ENCODE measurements around the gene TMEM185A.
"Not testable (repeated sequence)": the region's sequence is repeated elsewhere in the genome, so short reads cannot be mapped to it uniquely, and the experiment has no call there.

The TMEM185A gene

DNA sequence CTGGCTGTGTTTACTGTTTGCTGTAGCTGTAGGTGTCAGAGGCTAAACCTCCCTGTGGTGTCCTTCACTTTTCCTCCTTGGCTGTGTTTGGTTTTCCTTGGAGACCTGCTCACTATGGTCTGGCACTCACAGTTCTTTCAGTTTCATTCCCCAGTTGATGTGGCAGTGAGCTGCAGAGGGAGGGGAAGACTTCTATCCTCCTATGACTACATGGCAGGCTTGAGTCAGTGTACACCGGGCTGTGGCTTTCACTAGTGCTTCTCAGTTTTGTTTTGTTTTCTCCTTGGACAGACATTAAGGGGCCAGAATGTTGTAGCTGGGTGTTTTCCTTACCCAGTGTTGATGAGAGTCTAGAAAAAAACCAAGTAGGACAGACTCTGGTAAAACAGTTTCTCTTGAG is 58.1 kb downstream of the TMEM185A start:
- not testable (repeated sequence) for H3K27ac ChIP-seq, H3K36me3 ChIP-seq, H3K27me3 ChIP-seq, H3K9ac ChIP-seq, H3K4me3 ChIP-seq, H3K9me3 ChIP-seq, H4K20me1 ChIP-seq, H3K4me2 ChIP-seq, H3K4me1 ChIP-seq

DNA sequence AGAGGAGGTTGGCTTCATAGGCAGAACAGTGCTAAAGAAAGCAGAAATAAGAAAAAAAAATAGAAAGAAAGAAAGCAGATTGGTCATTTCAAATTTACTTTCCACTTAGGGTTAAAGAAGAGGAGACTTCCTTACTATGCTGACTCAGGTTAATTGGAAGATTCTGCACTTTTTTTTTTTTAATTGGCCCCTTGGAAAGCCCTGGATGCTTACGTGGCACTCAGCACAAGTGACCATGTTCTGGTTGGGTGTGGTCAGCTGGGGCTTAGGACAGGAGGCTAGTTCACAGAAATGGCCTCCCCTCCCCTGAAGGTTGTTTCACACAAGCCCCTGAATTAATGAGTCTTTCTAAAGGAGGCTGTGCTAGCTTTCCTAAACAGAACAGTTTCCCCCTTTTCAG is 58.8 kb downstream of the TMEM185A start:
- H3K4me3 ChIP-seq = no peak overlapping the region
- no peaks in the 10 kb centered on the region for H4K20me1 ChIP-seq
- no peaks in the 10 kb centered on the region for H3K4me1 ChIP-seq
- H3K4me2 ChIP-seq = no peak overlapping the region
- H3K9ac ChIP-seq = no peak overlapping the region
- no peak for TF ChIP-seq Cebpa-rat (IDR thresholded peaks at IDR 0.05)
- H3K36me3 ChIP-seq = no peaks in the 10 kb centered on the region
- no peaks in the 10 kb centered on the region for H3K9me3 ChIP-seq
- H3K27ac ChIP-seq = no peak overlapping the region
- no peaks in the 10 kb centered on the region for H3K27me3 ChIP-seq

DNA sequence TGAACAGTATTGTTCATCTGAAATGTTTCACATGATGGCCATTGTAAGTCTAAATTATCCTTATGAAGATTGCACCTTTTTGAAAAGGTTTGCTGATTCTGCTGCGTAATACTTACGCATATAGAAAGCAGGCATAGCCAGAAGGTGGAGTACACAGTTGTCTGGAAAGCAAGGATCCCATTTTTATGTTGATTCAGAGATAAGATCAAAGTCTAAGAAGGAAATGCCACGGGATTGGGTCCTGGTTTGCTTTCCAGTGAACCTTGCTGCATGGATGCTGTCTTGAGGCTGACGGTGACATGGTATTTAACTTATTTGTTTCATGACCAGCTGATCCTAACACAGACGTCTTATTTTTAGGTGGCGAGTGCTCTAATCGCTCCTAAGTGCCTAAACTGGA is 59.8 kb downstream of the TMEM185A start:
- Histone ChIP-seq H3K9me3 (no peaks in the 10 kb centered on the region), H3K27ac (no peak overlapping the region), H3K4me1 (0 out of 2 replicates have a peak, but pooled peaks cover 4% of the 10 kb centered on the region), H3K9ac (no peak overlapping the region), H3K36me3 (no peaks in the 10 kb centered on the region), H3K27me3 (no peaks in the 10 kb centered on the region), H4K20me1 (no peaks in the 10 kb centered on the region), H3K4me2 (no peak overlapping the region), H3K4me3 (no peak overlapping the region)
- no peak for TF ChIP-seq Cebpa-rat (IDR thresholded peaks at IDR 0.05)

DNA sequence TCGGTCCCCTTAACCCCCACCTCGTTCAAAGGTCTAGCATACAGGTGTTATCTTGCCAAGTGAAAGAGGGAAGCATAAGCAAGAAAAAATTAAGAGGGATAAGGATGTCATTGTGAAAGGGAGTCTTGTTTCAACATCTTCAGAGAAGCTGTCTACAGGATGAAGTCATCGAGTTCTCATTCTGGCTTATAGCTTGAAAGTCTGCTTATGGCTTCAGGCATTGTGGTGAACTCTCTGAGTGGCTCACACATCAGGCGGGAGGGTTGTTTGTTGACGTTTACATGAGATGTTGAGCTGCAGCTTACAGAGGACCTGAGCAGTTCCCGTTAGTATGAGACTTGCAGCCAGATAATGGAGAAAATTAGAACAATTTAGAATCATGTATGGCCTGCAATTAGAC is 60.9 kb downstream of the TMEM185A start:
- H3K4me2 ChIP-seq = no peak overlapping the region
- H3K27me3 ChIP-seq = no peaks in the 10 kb centered on the region
- H3K9me3 ChIP-seq = no peaks in the 10 kb centered on the region
- H3K27ac ChIP-seq = no peak overlapping the region
- TF ChIP-seq Cebpa-rat (IDR thresholded peaks at IDR 0.05) = no peak
- H3K4me3 ChIP-seq = no peak overlapping the region
- H3K9ac ChIP-seq = no peak overlapping the region
- no peaks in the 10 kb centered on the region for H4K20me1 ChIP-seq
- H3K4me1 ChIP-seq = 0 out of 2 replicates have a peak, but pooled peaks cover 4% of the 10 kb centered on the region
- H3K36me3 ChIP-seq = no peaks in the 10 kb centered on the region

DNA sequence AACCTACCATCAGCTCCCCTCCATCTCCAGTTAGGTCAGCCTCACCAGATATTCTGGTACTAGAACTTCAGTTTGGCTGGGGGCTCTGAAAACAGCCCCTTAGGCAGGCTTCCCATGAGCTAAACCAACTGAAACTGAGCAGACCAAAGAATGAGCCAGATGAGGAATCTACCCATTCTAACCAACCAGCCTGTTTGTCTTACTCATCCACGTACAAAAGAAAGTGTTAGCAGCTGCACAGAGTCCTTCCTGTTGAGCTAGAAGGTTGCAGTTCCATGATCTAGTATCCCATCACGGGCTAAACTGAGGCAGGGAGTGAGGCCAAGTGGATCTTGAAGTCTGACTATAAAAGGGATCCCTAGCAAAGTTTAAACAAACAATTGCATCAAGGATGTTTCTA is 61.8 kb downstream of the TMEM185A start:
- Histone ChIP-seq H3K9me3 (no peaks in the 10 kb centered on the region), H4K20me1 (no peaks in the 10 kb centered on the region), H3K4me2 (no peak overlapping the region), H3K27ac (no peak overlapping the region), H3K4me3 (no peak overlapping the region), H3K4me1 (0 out of 2 replicates have a peak, but pooled peaks cover 4% of the 10 kb centered on the region), H3K9ac (no peak overlapping the region), H3K27me3 (no peaks in the 10 kb centered on the region), H3K36me3 (no peaks in the 10 kb centered on the region)
- no peak for TF ChIP-seq Cebpa-rat (IDR thresholded peaks at IDR 0.05)

DNA sequence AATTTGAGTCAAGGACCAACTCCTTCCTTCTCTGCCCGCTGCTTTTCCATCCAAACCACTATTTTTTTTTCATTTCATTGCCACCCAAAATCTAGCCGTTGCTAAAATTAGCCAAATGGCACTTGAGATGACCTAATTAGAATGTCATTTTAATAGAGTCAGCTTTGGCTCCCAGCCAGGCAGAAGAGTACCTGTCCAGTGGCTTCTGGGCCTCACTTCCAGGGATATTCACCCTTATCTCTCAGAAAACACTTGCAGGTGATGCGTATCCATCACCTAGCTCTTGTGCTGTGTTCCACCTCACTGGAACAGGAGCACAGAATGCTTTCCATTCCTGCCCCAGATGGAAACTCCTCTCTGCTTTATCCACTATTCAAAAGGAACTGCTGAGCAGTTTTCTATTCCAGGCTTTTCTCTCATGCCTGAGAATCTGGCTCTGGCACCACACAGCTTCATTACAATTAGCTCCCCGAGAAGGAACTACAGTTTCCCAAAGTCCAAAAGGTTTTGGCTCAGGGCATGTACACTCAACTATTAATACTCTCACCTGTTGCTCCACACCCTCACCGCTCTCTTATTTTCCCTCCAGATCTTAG is 62.8 kb downstream of the TMEM185A start:
- H3K27me3 ChIP-seq = no peaks in the 10 kb centered on the region
- H3K4me3 ChIP-seq = no peak overlapping the region
- 0 out of 2 replicates have a peak, but pooled peaks cover 4% of the 10 kb centered on the region for H3K4me1 ChIP-seq
- no peak overlapping the region for H3K4me2 ChIP-seq
- H3K36me3 ChIP-seq = no peaks in the 10 kb centered on the region
- H3K27ac ChIP-seq = no peak overlapping the region
- H3K9me3 ChIP-seq = no peaks in the 10 kb centered on the region
- H4K20me1 ChIP-seq = no peaks in the 10 kb centered on the region
- no peak for TF ChIP-seq Cebpa-rat (IDR thresholded peaks at IDR 0.05)
- no peak overlapping the region for H3K9ac ChIP-seq

DNA sequence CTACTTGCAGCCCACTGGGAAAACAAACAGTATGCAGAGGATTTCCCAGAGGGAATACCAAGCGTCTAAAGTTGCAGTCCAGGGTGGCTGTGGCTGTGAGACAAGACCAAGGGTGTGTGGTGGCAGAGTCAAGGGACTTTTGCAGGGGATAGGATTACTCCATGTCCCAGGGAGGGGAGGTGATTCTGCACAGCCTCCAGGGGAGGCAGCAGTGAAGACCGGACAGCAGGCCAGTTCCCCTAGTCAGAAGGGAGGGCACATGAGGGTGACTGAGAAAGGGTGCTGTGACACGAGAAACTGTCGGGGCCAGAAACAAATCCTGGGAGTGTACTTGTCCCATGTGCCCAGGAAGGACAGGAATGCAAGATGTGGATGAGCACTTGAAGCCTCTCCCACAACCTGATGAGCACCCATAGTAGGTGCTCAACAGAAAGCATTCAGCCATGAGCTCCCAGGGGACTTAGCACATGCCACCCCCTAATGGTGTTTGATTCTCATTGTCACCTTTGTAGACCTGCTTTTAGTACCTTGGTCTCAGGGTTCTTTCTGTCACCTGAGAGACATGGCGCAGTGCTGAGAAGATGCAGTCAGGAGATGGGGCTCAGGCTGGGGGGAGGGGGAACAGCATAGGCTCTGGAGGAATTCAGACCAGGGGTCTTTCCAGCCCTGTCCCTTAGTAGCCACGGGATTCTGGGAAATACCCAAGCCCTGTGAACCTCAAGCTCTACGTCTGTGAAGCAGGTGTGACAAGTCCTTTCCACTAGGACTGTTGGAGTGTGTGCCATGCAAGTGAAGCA is 63.8 kb downstream of the TMEM185A start:
- no peaks in the 10 kb centered on the region for H3K36me3 ChIP-seq
- no peaks in the 10 kb centered on the region for H3K27me3 ChIP-seq
- no peak overlapping the region for H3K27ac ChIP-seq
- no peaks in the 10 kb centered on the region for H3K9me3 ChIP-seq
- no peak overlapping the region for H3K9ac ChIP-seq
- no peaks in the 10 kb centered on the region for H4K20me1 ChIP-seq
- TF ChIP-seq Cebpa-rat (IDR thresholded peaks at IDR 0.05) = no peak
- no peak overlapping the region for H3K4me2 ChIP-seq
- no peak overlapping the region for H3K4me3 ChIP-seq
- H3K4me1 ChIP-seq = 0 out of 2 replicates have a peak, but pooled peaks cover 4% of the 10 kb centered on the region

DNA sequence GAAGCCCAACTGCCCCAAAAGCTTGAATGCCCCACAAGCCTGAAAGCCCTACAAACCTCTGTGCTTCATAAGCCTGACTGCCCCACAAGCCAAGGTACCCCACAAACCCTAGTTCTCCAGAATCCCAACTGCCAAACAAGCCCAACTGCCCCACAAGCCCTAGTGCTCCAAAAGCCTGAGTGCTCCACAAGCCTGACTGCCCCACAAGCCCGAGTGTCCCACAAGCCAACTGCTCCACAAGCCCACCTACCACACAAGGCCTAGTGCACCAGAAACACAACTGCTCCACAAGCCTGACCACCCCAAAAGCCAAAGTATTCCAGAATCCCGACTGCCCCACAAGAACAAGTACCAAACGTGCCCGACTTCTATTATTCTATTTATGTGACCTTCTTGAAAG is 68.2 kb downstream of the TMEM185A start:
- Histone ChIP-seq H3K4me1 (0 out of 2 replicates have a peak, but pooled peaks cover 4% of the 10 kb centered on the region), H3K4me2 (no peak overlapping the region), H3K9me3 (no peaks in the 10 kb centered on the region), H3K27me3 (no peaks in the 10 kb centered on the region), H3K4me3 (no peak overlapping the region), H4K20me1 (no peaks in the 10 kb centered on the region), H3K27ac (no peak overlapping the region), H3K9ac (no peak overlapping the region), H3K36me3 (no peaks in the 10 kb centered on the region)
- no peak for TF ChIP-seq Cebpa-rat (IDR thresholded peaks at IDR 0.05)

DNA sequence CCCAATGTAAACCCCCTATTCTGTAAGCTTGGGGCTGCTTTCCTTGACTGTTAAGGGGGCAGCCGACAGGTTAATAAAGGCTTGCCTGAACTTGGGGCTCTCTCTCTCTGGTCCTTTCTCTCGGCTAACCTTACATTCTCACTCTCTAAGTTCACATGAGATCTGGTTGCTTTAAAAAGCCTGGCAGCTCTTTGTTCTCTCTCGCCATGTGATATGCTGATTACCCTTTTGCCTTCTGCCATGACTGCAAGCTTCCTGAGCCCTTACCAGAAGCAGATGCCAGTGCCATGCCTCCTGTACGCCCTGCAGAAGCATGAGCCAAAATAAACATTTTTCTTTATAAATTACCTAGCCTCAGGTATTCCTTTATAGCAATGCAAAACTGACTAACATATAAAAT is 76.3 kb downstream of the TMEM185A start:
- H3K27me3 ChIP-seq, H3K9ac ChIP-seq, H3K27ac ChIP-seq, H3K36me3 ChIP-seq, H3K9me3 ChIP-seq, H3K4me1 ChIP-seq, H3K4me3 ChIP-seq, H4K20me1 ChIP-seq, H3K4me2 ChIP-seq: not testable (repeated sequence)

DNA sequence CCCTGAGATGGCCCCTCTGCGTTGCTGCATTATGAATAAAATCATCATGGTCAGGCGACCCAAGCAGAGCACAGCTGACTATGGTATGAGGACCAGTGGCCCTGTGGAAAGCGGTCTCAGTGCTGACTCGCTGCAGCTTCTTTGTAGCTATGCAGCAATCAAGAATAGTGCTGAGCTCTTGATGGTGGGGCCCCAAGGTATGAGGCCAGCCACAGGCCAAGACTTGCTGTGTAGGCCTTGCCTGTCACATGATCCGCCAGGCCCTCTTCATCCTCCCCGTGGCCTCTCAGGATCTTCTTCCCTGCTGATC is 79.7 kb downstream of the TMEM185A start:
- H3K27ac ChIP-seq, H3K4me1 ChIP-seq, H3K4me3 ChIP-seq, H3K9me3 ChIP-seq, H4K20me1 ChIP-seq, H3K9ac ChIP-seq, H3K27me3 ChIP-seq, H3K4me2 ChIP-seq, H3K36me3 ChIP-seq: not testable (repeated sequence)

DNA sequence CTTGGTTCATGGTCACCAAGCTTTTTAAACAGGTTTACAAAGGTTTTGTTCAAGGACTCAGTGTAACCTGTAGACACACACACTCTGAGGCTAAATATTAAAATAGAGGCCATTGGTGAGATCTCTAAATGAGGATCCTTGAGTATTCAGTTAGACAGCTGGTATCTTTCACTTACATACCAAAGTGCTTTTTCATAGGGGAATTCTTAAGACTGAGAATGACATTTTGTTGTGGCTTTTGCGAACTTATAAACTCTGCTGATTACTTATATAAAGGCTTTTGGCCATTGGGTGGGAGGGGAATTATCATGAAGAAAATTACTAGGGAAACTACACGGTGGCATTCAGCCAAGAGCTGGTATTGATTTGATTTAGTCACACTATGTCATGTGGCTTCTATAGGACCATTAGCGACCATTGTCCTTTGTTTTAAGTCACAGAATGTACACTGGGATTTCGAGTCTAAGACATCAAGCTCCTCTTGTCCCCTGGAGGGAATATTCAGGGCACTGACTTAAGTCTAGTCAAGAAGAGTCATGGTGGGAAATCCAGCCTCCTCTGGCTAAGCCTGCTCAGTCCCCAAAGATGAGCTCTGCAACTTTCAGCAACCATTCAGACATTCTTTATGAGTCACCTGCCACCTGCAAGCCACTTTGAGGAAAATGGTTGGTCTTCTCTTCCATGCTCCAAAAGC is 80.2 kb downstream of the TMEM185A start:
- H3K9ac ChIP-seq, H3K36me3 ChIP-seq, H3K27ac ChIP-seq, H3K4me3 ChIP-seq, H3K27me3 ChIP-seq, H3K4me2 ChIP-seq, H4K20me1 ChIP-seq, H3K4me1 ChIP-seq, H3K9me3 ChIP-seq: not testable (repeated sequence)

DNA sequence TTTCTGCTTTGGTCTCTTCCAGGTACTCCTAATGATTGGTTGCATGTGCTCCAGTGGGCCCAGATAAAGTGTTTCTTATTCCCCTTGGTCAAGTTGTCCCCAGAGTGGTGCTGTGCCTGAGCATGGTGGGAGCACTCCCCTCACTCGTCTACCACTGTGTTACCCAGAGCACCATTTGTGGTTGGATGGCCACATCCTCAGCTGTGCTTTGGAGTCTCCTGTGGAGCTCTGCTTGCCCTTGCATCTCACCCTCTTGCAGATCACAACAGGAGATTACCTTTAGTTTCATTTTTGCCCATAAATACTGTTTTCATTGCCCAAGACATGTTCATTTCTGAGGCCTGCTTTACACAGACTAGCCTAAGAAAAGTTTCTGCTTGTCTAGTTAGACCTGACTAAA is 81.1 kb downstream of the TMEM185A start:
- not testable (repeated sequence) for H3K4me2 ChIP-seq, H4K20me1 ChIP-seq, H3K36me3 ChIP-seq, H3K27me3 ChIP-seq, H3K4me3 ChIP-seq, H3K9ac ChIP-seq, H3K4me1 ChIP-seq, H3K9me3 ChIP-seq, H3K27ac ChIP-seq

DNA sequence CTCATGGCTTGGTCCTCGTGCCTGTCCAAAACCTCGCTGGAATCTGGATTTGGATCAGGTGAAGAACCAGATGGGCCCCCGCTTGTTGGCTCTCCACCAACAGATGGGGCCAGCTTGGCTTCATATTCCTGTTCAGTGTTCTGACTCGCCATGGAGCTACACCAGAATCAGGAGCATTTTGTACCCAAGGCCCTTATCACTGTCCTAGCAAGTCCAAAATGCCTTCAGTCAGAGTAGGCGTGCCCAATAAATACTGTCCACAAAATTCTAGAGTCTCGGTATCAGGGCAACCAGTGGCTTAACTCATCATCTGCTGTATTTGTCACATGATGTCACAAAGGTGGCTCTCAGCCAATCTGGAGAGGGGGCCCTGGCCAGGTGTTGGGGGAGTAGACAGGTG is 81.9 kb downstream of the TMEM185A start, which contains the start of gene HSFX3:
HSFX3 (minus strand) TSS at position 224 of the 400 bp plus-strand sequence; CDS start at position 152, 72 bp downstream.
- H3K27ac ChIP-seq, H3K36me3 ChIP-seq, H3K9me3 ChIP-seq, H3K4me3 ChIP-seq, H3K9ac ChIP-seq, H3K4me1 ChIP-seq, H3K4me2 ChIP-seq, H4K20me1 ChIP-seq, H3K27me3 ChIP-seq: not testable (repeated sequence)

DNA sequence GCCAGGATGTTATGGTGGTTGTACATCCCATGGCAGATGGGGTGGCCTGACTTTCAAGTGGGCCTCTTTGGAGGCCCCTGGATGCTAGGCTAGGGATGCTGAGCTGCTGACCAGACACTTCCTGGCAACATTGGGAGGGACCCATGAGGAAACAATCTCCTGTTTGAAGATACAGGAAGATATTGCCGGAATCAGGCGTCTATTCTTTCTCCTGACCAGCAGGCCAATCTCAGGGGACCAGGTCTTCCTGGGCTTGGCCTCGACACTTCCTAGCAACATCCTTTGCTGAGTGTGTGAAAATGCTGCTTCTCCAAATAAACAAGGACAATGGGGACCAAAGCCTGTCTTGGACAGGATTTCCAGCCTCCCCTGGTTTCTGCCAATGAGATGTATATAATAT is 83.8 kb downstream of the TMEM185A start:
- not testable (repeated sequence) for H3K9me3 ChIP-seq, H3K36me3 ChIP-seq, H3K4me3 ChIP-seq, H3K9ac ChIP-seq, H4K20me1 ChIP-seq, H3K4me1 ChIP-seq, H3K27ac ChIP-seq, H3K27me3 ChIP-seq, H3K4me2 ChIP-seq
